HCT116 (cell line): ENCODE data around the gene ACBD4.

Experiments used
- EZH2 ChIP-seq: fragments of 200-600 bp; sonication (generic); IDR thresholded peaks from 2 replicates; pipeline ENCODE4 v1.6.1; 2017; ENCODE audit warnings: antibody characterized with exemption, mixed run types
- REST ChIP-seq: IDR thresholded peaks from 2 replicates; pipeline ENCODE4 v1.6.1; 2012; ENCODE audit warnings: low read depth
- TF ChIP-seq, protein P1 (sequence below), 3 experiments: fragments of 200-600 bp in 1 of 3; sonication (generic) in 1 of 3; IDR thresholded peaks in 2 of 3; conservative IDR thresholded peaks in 1 of 3; 2 replicates each; pipeline ENCODE4 v1.5.1; 2012 to 2017; ENCODE audit warnings: low read depth in 2 of 3, low read length in 2 of 3, antibody characterized with exemption in 1 of 3, borderline replicate concordance in 1 of 3, control low read depth in 1 of 3, mild to moderate bottlenecking in 1 of 3, mixed read lengths in 1 of 3, mixed run types in 1 of 3, moderate library complexity in 1 of 3; ENCODE audit not compliant: insufficient read depth in 1 of 3

GRCh38 chr17:45088741-45089140 is 46.7 kb upstream of the ACBD4 start:
- TF ChIP-seq REST (no peak), EZH2 (no peak)
- TF ChIP-seq, protein P1, sequence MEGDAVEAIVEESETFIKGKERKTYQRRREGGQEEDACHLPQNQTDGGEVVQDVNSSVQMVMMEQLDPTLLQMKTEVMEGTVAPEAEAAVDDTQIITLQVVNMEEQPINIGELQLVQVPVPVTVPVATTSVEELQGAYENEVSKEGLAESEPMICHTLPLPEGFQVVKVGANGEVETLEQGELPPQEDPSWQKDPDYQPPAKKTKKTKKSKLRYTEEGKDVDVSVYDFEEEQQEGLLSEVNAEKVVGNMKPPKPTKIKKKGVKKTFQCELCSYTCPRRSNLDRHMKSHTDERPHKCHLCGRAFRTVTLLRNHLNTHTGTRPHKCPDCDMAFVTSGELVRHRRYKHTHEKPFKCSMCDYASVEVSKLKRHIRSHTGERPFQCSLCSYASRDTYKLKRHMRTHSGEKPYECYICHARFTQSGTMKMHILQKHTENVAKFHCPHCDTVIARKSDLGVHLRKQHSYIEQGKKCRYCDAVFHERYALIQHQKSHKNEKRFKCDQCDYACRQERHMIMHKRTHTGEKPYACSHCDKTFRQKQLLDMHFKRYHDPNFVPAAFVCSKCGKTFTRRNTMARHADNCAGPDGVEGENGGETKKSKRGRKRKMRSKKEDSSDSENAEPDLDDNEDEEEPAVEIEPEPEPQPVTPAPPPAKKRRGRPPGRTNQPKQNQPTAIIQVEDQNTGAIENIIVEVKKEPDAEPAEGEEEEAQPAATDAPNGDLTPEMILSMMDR (IDR thresholded peaks at IDR 0.05 in 2 of 3, conservative IDR thresholded peaks at IDR 0.05 in 1 of 3; ENCODE audit: borderline replicate concordance in 1 of 3, insufficient read depth in 1 of 3, low read depth in 2 of 3, low read length in 2 of 3) = no peak
